PC-3 (cell line): ENCODE results near the gene ZNF860.

ENCODE experiments used
- CTCF ChIP-seq: fragments of 300-600 bp; sonication (generic); conservative IDR thresholded peaks from 2 replicates; pipeline ENCODE4 v1.5.1; 2017; ENCODE audit warnings: antibody characterized with exemption, low read depth, mild to moderate bottlenecking, low read length
- EZH2phosphoT487 ChIP-seq: fragments of 300-600 bp; sonication (generic); IDR thresholded peaks from 2 replicates; pipeline ENCODE4 v1.6.1; 2018; ENCODE audit warnings: mild to moderate bottlenecking, antibody characterized with exemption, low read length, borderline replicate concordance

- TF ChIP-seq EZH2phosphoT487 = no peak
- TF ChIP-seq CTCF = no peak
Observed at GRCh38 chr3:31977736-31978135, 3.8 kb upstream of the ZNF860 start.
